Retinal pigment epithelial cell (primary cell): ENCODE results near the gene CTSD.

Experiments used
- DNase-seq: peaks from one replicate; pipeline ENCODE4 v3.0.0-alpha.2; 2010; ENCODE audit warnings: low read depth
- H3K4me3 ChIP-seq: 2 replicates; pipeline ENCODE4 v1.5.1; 2011; ENCODE audit warnings: mild to moderate bottlenecking, low read length, control low read depth, moderate library complexity
- TF ChIP-seq, protein P1 (sequence below): conservative IDR thresholded peaks from 2 replicates; pipeline ENCODE4 v1.5.1; 2011; ENCODE audit warnings: low read depth, low read length, control low read depth, inconsistent platforms

Gene CTSD

DNA sequence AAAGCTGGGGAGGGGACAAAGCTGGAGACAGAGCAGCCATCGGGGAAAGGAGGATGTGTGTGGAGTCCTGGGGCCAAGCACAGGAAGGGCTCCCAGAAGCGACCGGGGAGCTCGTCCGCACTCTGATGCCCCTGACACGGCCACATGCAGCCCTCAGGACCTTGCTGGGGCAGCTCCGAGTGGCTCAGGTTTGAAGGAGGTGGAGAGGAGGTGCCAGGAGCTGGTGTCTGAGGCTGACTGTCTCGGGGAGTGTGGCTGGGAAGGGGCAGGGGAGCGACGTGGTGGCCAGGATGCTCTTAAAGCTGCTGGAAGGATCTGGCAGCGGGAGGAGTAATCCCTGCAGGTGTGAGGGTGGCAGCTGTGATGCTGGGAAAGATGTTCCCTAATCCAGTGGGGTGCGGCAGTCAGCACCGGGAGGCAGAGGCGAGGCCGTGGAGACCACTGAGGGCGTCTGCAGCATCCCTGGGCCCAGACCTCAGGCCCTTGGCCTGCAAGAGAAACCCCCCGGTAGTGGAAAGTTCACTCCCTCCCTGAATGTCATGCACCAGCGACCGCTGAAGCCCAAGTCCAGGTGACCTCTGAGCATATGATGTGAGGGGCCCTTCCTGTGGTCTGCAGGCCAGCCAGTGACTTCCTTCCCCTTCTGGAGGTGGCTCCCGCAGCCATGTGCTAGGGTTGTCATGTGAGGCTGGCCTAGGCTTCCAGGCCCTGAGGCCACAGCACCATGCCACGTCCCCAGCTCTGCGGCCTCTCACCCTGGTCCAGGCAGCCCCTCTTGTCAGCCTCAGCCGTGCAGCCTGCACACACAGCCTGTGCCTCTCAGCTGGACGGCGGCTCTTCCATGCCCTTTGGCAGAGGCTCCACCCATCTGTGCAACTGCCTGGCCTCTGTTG is 17.2 kb upstream of the CTSD start:
- DNase-seq, result no peak
- TF ChIP-seq, protein P1, sequence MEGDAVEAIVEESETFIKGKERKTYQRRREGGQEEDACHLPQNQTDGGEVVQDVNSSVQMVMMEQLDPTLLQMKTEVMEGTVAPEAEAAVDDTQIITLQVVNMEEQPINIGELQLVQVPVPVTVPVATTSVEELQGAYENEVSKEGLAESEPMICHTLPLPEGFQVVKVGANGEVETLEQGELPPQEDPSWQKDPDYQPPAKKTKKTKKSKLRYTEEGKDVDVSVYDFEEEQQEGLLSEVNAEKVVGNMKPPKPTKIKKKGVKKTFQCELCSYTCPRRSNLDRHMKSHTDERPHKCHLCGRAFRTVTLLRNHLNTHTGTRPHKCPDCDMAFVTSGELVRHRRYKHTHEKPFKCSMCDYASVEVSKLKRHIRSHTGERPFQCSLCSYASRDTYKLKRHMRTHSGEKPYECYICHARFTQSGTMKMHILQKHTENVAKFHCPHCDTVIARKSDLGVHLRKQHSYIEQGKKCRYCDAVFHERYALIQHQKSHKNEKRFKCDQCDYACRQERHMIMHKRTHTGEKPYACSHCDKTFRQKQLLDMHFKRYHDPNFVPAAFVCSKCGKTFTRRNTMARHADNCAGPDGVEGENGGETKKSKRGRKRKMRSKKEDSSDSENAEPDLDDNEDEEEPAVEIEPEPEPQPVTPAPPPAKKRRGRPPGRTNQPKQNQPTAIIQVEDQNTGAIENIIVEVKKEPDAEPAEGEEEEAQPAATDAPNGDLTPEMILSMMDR, result no peak
- no peak overlapping the region for H3K4me3 ChIP-seq

DNA sequence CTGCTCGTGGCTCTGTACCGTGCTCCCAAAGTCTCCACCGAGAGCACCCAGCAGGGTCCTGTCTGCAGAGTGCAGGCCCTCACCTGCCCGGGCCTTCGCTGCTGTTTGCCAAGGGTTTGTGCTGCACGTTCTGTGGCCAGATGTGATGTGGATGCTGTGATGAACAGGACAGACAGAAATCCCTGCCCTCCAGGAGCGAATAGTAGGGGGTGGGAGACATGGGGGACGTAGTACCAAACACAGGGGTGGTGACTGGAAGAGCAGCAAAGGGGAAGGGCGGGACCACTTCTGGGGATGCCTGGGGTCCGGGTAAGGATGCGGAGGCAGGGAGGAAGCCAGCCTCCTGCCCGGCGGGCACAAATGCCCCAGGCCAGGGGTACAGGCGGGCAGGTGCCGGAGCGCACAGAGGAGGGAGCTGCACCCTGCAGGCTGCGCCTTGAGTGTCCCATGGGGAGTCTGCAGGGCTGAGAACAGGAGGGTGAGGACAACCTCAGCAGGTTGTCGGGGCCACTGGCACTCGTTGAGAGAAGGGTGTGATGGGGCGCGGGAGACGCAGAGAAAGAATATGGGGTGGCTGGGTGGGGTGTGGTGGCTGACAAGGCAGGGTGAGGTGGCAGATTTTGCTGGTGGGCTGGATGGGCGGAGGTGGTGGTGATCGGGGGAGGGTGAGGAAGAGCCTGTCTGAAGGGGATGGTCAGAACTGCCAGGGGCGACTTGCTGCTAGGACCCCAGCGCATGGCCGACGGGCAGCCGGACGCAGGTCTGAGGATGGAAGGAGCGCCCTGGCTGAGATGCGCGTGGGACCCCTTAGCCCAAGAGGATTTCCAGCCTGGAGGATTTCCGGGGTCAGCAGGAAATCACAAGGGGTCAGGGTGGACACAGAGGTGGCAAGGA is 16.3 kb upstream of the CTSD start:
- no peak for DNase-seq
- no peak overlapping the region for H3K4me3 ChIP-seq

DNA sequence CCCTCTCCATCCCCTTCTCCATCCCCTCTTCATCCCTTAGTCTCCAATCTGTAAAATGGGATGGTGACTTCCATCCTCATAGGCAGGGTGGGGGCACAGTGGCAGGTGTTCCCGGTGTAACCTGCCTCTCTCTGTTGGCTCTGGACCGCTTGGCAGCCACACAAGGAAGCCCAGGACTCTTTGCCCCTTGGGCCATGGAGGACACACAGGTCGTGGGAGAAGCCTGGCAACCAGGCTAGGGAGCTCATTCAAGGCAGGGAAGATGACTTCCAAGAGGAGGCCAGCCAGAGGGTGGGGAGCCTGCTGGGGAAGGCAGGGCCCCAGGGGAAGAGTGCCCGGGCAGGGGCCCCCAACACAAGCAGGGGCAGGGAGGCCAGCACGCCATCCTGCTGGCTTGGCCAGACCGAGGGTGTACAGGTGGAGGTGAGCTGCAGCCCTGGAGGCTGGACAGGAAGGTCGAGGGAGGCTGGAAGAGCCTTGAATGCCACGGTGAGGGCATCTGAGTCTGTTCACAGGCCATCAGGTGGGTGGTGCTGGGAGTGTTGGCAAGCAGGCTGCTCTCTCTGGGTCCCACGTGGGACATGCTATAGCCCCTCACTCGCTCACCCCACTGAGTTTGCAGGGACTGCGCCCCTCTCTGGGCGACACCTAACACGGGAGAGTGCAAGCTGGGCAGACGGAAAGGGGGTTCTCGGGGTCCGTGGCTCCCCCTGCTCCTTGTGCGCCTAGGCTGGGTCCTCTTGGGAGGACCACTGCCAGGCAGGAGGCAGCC is 15.5 kb upstream of the CTSD start:
- TF ChIP-seq, protein P1, result no peak
- no peak overlapping the region for H3K4me3 ChIP-seq
- DNase-seq, result no peak

More for the DNA sequence above, 16.3 kb upstream of the CTSD start:
- TF ChIP-seq, protein P1, result no peak

DNA sequence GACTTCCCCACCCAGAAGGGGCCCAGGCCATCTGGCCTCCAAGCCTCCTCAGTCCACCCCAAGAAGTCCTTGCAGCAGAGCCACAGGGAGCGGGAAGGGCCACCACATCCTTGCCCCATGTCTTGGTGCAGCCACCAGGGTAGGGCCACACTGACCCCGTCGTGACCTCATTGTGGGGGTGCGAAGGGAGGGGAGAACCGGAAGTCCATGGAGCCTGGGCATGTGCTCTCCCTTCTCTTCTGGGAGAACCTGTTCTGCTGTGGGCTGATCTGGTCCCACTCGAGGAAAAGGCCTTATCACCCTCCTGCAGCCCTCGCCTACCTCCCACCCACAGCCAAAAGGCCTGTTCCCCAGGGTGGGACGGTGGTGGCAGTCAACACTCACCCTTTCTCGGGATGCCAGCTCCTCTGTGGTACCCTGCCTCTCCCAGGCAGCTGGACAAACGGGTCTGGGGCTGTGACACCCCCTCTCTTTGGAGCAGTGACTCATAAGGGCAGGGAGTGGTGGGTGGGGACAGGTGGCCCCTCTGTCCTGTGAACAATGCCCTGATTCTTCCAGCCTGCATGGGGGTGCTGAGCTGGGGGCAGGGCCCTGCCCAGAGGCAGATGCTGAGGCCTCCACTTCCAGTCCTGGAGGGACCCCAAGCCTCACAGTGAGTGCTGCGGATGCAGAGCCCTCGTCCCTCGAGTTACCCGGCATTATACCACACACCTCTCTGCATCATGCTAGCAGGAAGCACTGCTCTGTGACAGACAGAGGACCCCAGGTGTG is 14.6 kb upstream of the CTSD start:
- no peak for DNase-seq
- TF ChIP-seq, protein P1, result no peak
- H3K4me3 ChIP-seq, result no peak overlapping the region

DNA sequence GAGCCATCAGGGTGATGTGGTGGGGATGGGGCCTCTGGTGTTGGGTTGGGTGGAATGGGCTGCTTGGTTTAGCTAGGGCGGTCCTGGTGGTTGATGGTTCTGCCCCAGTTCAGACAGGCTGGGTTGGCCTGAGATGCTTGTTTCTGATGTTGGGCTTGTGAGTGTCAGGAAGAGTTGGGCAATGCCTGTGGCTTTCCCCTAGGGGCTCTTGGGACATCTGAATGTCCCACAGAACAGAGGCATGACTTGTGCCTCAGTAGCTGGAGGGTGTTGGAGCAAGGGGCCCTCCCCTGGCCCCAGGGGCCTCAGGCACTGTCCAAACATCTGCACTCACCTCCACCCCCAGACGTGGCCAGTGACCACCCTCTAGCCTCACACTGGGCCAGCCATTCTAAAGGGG is 14.0 kb upstream of the CTSD start:
- DNase-seq, result no peak
- TF ChIP-seq, protein P1, result no peak
- H3K4me3 ChIP-seq, result no peak overlapping the region
